Posterior vena cava (tissue), 2 donors: Measurements from ENCODE around the gene SOX15. TPM values are rescaled to one million over a fixed set of nuclear protein-coding genes. Genes with fewer than 3 reads are reported as not detected.

ENCODE experiments used
- DNase-seq: peaks from one replicate; pipeline ENCODE4 v3.0.0-alpha.2; 2020; ENCODE audit warnings: low spot score
- intact Hi-C, 2 donors: fragments of 100-400 bp; cut with DNase I; formaldehyde crosslinking; loops; one replicate each; pipeline versions ENCODE4 v1.14.1 to v1.14.2; 2022 to 2023
- total RNA-seq, 2 donors: library from RNA; stranded (reverse); fragmentation: NEBNext Ultra II Directional; extraction: Animal tissue kit (Norgen Biotek cat#: 25700); gene quantifications; one replicate each; pipeline ENCODE4 v1.2.1, GENCODE V29; 2021
- donor health status: DM: yes; HTN: yes; CAD: no.
- donor health status: DM: yes; HTN: yes; CAD: no.

SOX15 gene
- total RNA-seq, 2 donors from 2014 or later: 2.1 to 2.5 TPM

DNA sequence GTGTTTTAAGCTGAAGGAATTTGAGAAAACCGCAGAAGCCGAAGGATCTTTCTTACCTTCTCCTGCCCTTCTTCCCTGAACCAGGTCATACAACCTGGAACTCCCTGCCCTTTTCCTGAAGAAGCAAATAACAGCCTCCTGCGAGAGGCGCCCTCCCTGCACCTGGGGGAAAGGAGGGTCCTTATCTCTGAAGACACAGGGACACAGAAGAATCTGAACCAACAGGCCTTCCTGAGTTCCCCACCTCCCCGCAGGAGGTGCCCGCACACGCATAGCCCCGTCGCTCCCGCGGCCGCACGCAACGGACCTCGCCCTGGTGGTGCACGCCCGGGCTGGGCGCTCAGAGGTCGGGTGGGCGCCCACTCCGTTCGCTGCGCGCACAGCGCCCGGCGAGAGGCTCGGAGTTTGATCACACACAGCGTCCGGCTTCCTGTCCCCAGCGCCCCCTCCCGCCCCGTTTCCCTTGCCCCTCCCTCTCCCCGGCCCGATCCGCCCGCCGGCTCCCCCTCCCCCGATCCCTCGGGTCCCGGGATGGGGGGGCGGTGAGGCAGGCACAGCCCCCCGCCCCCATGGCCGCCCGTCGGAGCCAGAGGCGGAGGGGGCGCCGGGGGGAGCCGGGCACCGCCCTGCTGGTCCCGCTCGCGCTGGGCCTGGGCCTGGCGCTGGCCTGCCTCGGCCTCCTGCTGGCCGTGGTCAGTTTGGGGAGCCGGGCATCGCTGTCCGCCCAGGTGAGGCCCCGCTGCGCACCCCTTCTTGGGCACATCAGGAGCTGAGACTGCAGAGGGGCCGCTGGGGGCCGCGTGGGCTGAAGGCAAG is 41.1 kb downstream of the SOX15 start, which contains the start of gene TNFSF12:
TNFSF12 (plus strand) TSS at position 474 of the 816 bp plus-strand sequence; CDS start at position 570, 96 bp downstream.
- DNase-seq: peak; percentile 91
- intact Hi-C loops: no loop called here

DNA sequence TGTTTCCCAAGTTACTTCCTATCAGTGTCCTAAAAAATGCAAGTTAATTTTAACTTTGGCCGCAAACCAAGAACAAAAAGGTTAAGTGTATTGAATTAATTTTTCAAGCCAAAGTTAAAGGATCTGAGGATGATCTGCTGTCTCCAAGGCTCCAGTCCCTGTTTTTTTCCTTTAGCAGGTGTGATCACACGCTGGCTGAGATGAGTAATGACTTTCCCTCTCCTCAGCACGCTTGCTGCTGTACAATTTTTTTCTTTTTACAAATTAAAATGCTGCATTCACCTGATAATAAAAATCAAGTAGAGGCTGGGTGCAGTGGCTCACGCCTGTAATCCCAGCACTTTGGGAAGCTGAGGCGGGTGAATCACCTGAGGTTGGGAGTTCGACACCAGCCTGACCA is 45.0 kb downstream of the SOX15 start:
- intact Hi-C loops: loop anchor here in 1 of 2 donors (5.0 kb wide), 1 partner anchor 43 kb away; no protein-coding TSS in a partner anchor
- no peak for DNase-seq

- no peak for DNase-seq
- intact Hi-C loops: loop anchor here in 1 of 2 donors (5.0 kb wide), 1 partner anchor 39 kb away; no protein-coding TSS in a partner anchor
These were observed 48.7 kb downstream of the SOX15 start for GRCh38 chr17:7541074-7541621.

- intact Hi-C loops: no loop called here
- DNase-seq: no peak
These were observed 50.9 kb downstream of the SOX15 start for GRCh38 chr17:7538891-7539545.

Other genes with a start within 250 kb of the SOX15 start
- 10 to 100 TPM in 1 of 2 donors, 1 to 10 TPM in 1; 8.8 to 10.0 TPM for gene KCTD11, start 237.9 kb downstream of the SOX15 start, total RNA-seq
- gene TMEM95, start 234.9 kb downstream of the SOX15 start, total RNA-seq: not detected
- 1 to 10 TPM; 1.6 to 1.8 TPM for gene TNK1, start 209.0 kb downstream of the SOX15 start, total RNA-seq
- 10 to 100 TPM; 31.8 to 37.6 TPM for gene PLSCR3, start 195.6 kb downstream of the SOX15 start, total RNA-seq
- gene TMEM256, start 186.0 kb downstream of the SOX15 start, total RNA-seq: 10 to 100 TPM; 39.3 to 65.5 TPM
- gene NLGN2, start 182.2 kb downstream of the SOX15 start, total RNA-seq: 10 to 100 TPM; 31.6 to 34.2 TPM
- not detected for gene SPEM1, start 169.8 kb downstream of the SOX15 start, total RNA-seq
- not detected for gene SPEM2, start 164.5 kb downstream of the SOX15 start, total RNA-seq
- not detected for gene SPEM3, start 161.2 kb downstream of the SOX15 start, total RNA-seq
- gene TMEM102, start 154.7 kb downstream of the SOX15 start, total RNA-seq: 1 to 10 TPM; 1.8 to 3.0 TPM
- gene FGF11, start 150.6 kb downstream of the SOX15 start, total RNA-seq: 1 to 10 TPM; 2.7 to 3.8 TPM
- 10 to 100 TPM in 1 of 2 donors, 1 to 10 TPM in 1; 7.8 to 10.5 TPM for gene CHRNB1, start 145.0 kb downstream of the SOX15 start, total RNA-seq
- gene ZBTB4, start 110.5 kb downstream of the SOX15 start, total RNA-seq: 10 to 100 TPM; 67.3 to 67.9 TPM
- gene SLC35G6, start 108.6 kb downstream of the SOX15 start, total RNA-seq: not detected
- gene POLR2A, start 105.7 kb downstream of the SOX15 start, total RNA-seq: 10 to 100 TPM; 65.5 to 70.0 TPM
- gene TNFSF12, start 41.0 kb downstream of the SOX15 start, total RNA-seq: 10 to 100 TPM; 52.0 to 65.1 TPM
- 10 to 100 TPM; 15.5 to 33.3 TPM for gene TNFSF13, start 31.3 kb downstream of the SOX15 start, total RNA-seq
- gene SENP3, start 28.2 kb downstream of the SOX15 start, total RNA-seq: 10 to 100 TPM; 36.2 to 48.2 TPM
- gene CD68, start 10.5 kb downstream of the SOX15 start, total RNA-seq: 100 to 1,000 TPM; 111 to 158 TPM
- 10 to 100 TPM; 24.7 to 31.2 TPM for gene MPDU1, start 6.2 kb downstream of the SOX15 start, total RNA-seq
- 10 to 100 TPM; 25.4 to 31.6 TPM for gene FXR2, start 24.8 kb upstream of the SOX15 start, total RNA-seq
- 10 to 100 TPM; 40.7 to 63.3 TPM for gene SAT2, start 37.7 kb upstream of the SOX15 start, total RNA-seq
- under 1 TPM in 1 of 2 donors, not detected in 1; 0.43 TPM for gene SHBG, start 40.0 kb upstream of the SOX15 start, total RNA-seq
- 1 to 10 TPM; 2.2 to 2.6 TPM for gene ATP1B2, start 60.8 kb upstream of the SOX15 start, total RNA-seq
- gene TP53, start 97.4 kb upstream of the SOX15 start, total RNA-seq: 10 to 100 TPM; 30.6 to 37.3 TPM
- gene WRAP53, start 98.4 kb upstream of the SOX15 start, total RNA-seq: 1 to 10 TPM; 4.8 to 5.0 TPM
- under 1 TPM; 0.19 to 0.42 TPM for gene EFNB3, start 115.1 kb upstream of the SOX15 start, total RNA-seq
- 1 to 10 TPM in 1 of 2 donors, under 1 TPM in 1; 0.19 to 1.3 TPM for gene DNAH2, start 127.7 kb upstream of the SOX15 start, total RNA-seq
- gene KDM6B, start 244.1 kb upstream of the SOX15 start, total RNA-seq: 10 to 100 TPM; 21.0 to 29.0 TPM